HG03571 (cell line): Measurements from ENCODE around the gene PRRX1.

Experiments
- ATAC-seq: cut with Tn5 transposase; IDR thresholded peaks from one replicate; pipeline ENCODE4 v1.9.1; 2021; ENCODE audit not compliant: unreplicated experiment

Gene PRRX1

DNA sequence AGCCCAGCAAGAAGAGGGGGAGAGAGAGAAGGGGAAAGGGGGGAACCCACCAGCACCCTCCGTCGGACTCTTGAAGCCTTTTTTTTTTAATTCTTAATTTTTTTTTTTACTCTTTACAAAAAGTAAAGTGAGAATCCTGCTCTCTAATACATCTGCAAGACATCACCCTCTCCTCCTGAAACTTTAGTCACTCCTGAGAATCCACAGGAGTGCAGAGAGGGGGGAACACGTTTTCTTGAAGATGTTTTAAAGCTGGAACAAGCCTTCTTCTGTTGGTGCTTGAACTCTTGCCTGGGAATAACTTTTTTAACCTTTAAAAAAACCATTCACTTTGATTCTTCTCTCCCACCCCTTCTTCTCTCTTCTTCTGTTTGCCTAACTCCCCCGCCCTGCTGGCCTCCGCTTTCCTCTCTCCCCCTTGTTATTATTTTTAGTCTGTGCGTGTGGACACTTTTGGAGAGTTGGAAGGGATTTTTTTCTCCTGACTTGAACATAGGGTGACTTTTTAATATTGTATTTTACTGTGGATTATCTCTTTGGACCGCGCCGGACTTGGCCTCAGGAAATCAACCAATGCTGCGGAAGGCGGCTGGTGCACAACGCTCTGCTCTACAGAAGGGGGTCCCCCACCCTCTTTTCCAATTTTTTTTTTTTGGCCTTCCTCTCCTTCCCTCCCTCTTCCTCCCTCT is 383 bp upstream of the PRRX1 start:
- no peak for ATAC-seq

DNA sequence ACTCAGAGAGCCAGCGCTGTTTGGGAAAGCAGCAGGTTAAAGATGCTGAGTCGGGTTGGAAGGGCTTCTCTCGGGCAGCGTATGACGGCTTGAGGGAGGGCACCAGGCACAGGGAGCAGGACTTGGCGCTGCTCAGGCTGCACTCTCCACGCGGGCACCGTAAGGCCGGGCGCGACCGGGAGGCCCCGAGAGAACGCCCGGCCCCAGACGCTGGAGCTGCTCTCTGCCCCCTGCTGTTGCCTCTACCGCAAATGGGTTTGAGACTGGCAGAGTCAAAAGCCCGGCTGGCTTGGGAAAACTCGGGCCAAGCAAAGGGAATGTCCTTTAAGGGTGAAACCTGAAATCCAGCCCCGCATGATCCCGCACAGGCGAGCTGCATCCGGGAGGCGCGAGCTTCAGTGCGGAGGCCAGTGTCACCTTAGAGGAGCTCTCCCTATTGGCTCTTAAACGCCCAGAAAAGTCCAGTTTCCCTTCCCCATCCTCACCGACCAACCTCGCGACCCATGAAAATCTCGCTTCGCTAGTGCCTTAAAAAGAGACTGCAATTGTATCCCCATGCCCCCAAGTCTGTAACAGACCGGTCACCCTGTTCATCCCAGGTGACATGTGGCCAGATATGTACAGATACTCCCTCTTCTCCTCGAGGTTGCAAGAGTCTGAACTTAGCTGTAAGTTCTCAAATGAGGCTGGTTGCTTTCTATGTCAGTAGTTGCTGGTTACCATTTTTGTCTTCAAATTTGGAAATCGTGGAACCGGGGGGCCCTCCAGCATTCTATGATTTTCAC is 1.1 kb downstream of the PRRX1 start:
- ATAC-seq = no peak

- no peak for ATAC-seq
These were observed 1.7 kb downstream of the PRRX1 start for GRCh38 chr1:170665629-170666028.

GRCh38 chr1:170666541-170667254 is 2.8 kb downstream of the PRRX1 start:
- no peak for ATAC-seq

GRCh38 chr1:170668209-170669106 is 4.5 kb downstream of the PRRX1 start:
- ATAC-seq = no peak

- no peak for ATAC-seq
These were observed 5.1 kb downstream of the PRRX1 start for GRCh38 chr1:170669107-170669445.

- ATAC-seq = no peak
These were observed 5.9 kb downstream of the PRRX1 start for GRCh38 chr1:170669586-170670530.

DNA sequence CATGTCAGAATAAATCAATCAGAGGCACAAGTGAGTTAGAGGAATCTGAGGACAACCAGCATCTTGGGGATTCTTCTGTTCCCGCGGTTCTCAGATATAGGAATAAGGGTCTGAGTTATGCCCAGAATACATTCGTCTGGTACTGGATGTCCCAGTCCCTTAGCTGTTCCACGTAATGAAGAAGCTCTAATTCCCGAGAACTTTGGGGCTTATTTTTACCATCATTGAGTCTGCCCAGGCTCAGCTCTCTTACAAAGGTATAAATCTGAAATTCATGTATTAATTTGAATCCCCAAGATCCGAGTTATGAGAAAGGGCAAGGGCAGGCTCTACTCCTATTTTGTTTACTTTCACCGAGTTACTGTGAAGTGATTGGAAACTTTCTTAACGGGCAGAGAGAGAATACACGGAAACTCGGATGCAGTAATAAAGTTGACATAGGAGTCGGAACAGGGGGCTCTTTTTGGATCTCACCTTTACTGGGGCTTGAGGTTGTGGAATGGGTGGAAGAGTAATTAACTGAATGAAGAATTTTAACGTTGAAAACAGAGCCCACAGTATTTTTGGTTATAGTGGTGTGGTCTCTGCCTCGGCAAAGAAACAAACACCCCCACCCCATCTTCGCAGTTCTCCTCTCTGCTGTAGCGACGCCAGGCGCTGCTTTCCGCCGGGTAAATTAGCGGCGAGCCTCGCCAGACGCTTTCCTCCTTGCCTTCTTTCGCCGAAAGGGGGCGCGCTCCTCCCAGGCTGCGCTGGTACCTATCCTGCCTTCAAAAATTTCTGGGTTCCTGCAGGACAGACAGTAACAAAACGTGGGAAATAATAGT is 7.1 kb downstream of the PRRX1 start:
- no peak for ATAC-seq

GRCh38 chr1:170671629-170671963 is 7.7 kb downstream of the PRRX1 start:
- ATAC-seq = no peak

DNA sequence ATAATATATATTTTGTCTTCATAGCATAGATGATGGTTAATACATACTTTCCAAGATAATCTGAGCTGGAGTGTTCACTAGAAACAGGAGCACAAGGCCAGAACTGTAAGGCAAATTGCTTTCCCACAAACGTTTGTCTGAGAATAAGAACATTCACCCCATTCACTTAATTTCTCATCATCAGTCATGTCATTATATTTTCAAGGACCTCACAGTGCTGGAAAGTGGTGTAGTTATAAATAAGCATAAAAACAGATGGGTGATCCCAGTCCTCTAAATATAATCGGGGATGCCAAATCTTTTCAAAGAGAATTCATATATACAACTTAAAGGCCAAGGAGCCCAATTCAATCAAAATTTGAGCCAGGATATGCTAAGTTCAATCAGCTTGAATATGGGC is 8.4 kb downstream of the PRRX1 start:
- ATAC-seq = no peak

- no peak for ATAC-seq
These were observed 10.3 kb downstream of the PRRX1 start for GRCh38 chr1:170674239-170674638.

DNA sequence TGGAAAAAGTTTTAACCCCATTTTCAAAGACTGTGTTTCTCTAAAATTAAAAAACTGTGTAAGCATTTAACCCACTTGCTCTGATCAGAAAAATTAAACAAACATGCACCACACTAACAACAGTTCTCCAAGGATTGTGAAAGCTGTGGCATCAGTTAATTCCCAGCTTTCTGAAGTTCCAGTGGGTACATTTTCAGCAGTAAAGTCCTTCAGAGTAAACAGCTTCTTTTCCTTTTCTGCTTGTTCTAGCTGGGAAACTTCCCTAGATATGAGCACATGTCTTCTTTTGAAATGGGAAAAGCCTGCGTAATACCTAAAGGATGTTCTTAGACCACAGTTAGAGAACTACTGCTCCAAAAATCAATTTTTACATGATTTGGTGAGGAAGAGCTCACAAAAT is 11.1 kb downstream of the PRRX1 start:
- ATAC-seq = no peak

DNA sequence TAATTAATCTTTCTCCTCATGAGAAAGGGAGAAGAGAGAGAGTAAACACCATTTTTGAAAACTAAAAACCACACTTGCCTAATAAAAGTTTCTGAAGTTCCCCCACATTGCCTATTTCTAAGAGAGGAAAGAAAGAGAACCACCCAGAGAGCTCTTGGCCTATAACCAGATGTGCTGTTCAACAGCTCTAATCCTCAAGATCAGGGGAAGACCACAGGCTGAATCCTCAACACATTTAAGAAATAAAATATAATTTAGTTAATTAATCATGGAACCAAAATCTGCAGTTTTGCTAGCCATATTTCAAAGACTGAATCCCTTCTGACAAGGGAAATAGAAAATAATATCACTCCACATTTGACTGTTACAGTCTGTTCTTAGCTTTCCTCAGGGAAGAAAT is 11.9 kb downstream of the PRRX1 start:
- ATAC-seq = no peak

DNA sequence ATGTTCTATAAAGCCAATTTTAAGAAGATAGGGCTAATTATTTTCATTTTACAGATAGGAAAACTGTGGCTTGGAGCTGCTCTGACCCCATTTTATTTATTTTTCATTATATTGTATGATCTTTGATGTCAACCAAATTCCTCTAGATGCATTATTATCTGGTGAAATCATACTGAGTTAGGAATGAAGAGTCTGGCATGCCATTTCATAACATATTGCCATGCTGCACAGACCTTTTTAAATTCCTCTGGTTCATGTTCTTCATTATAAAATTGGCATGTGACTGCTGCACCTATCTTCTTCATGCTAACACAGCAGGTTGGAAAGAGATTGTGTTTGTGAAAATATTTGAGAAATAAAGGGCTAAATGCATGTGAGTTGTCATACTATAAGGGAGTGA is 12.7 kb downstream of the PRRX1 start:
- ATAC-seq = no peak

DNA sequence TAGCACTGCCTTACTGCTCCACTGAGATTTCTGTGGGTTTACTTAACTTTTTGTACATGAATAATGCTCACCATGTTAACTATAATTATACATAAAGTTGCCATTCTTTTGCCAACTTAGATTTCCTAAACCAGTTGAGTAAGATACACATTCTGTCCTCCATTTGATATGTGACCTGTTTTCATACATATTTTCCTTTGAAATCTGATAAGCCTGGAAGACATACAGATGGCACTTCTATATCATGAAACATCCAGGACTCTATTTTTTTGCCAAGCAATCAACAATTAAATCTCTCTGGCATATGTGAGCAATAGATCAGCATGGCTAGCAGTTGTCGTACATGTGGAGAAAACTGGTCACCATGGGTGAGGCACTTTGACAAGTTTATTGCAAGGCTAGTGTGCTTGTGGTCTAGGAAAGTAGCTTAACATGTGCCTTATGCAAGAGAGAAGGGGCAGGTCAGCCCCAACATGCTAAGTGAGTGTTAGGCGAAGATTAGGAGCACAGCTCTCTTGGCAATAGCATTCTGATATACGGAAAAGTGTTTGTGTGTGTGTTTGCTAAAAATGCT is 14.2 kb downstream of the PRRX1 start:
- no peak for ATAC-seq

GRCh38 chr1:170680428-170680827 is 16.5 kb downstream of the PRRX1 start:
- no peak for ATAC-seq

GRCh38 chr1:170682169-170682568 is 18.2 kb downstream of the PRRX1 start:
- no peak for ATAC-seq

DNA sequence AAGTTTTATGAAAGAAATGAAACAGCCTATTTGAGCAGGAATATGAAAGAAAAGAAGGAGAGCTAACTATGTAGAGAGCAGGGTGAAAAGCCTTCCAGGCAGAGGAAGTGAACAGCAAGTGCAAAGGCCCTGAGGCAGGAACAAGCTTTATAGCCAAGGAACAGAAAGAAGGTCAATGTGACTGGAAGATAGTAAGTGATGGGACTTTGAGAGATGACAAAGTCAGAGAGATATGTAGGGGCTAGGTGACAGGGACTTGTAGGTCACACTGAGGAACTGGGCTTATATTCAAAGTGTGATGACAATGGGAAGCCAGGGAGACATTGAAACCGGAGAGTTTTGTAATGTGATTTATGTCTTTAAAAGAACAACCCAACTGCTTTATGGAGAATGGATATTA is 18.9 kb downstream of the PRRX1 start:
- ATAC-seq = no peak

DNA sequence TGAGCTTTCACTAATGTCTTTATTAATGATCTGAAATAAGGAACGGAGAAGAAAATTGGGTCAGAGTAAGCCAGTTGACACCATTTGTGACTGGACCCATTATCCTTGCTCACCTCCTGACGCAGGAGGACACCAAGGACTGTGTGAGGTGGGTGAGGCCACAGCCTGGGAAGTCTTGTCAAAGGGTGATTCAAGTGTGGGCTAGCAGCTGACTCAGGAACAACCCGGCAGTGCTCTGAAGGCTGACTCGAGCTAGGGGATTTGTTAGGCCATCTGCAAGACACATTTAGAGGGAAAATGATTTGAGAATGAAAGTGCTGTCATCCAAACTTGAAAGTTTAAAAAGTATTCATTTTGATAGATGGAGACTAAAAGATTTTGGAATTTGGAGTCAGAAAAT is 21.2 kb downstream of the PRRX1 start:
- no peak for ATAC-seq
